A549 (cell line): ENCODE results near the gene CLASP1. TPM values are rescaled to one million over a fixed set of nuclear protein-coding genes. Genes with fewer than 3 reads are reported as not detected.
"Not testable (repeated sequence)": the region's sequence is repeated elsewhere in the genome, so short reads cannot be mapped to it uniquely, and the experiment has no call there.

Experiments
- ATAC-seq, 2 experiments: fragments of 200-7000 bp in 1 of 2; fragments of >200 bp in 1 of 2; cut with Nextera tagmentation in 1 of 2; cut with Tn5 transposase in 1 of 2; 3 replicates each; pipeline versions ENCODE4 v1.8.0 to v1.9.1; 2018 to 2020; ENCODE audit warnings: mild to moderate bottlenecking in 1 of 2, moderate library complexity in 1 of 2
- CTCF ChIA-PET: fragments of 300-600 bp; sonication (Branson Sonifier 250); formaldehyde crosslinking; extraction: SDS; loops from one replicate; lab custom pipeline; 2021; ENCODE audit warnings: antibody characterized with exemption, inconsistent platforms; lab: Yijun Ruan, JAX
- POLR2A ChIA-PET: fragments of 350-600 bp; formaldehyde crosslinking; extraction: SDS; loops from one replicate; lab custom pipeline; 2021; ENCODE audit warnings: antibody characterized with exemption, inconsistent platforms; lab: Yijun Ruan, JAX
- DNase-seq, 2 experiments: peaks; one replicate each; pipeline versions ENCODE4 v3.0.0 to v3.0.0-alpha.2; 2011 to 2016; ENCODE audit warnings: low read depth in 1 of 2, low spot score in 1 of 2
- FAIRE-seq: peaks from 2 replicates; lab custom pipeline; 2011; peaks lifted over from hg19 to GRCh38; lab: Jason Lieb, UNC
- H3K27ac ChIP-seq, 2 experiments: fragments of >200 bp; sonication (Bioruptor Twin); formaldehyde crosslinking; 3 replicates each; pipeline ENCODE4 v1.5.1; 2016 to 2017
- H3K4me1 ChIP-seq: fragments of >200 bp; sonication (Bioruptor Twin); formaldehyde crosslinking; 3 replicates; pipeline ENCODE4 v1.6.1; 2016
- H3K4me2 ChIP-seq: fragments of >200 bp; sonication (Bioruptor Twin); formaldehyde crosslinking; 3 replicates; pipeline ENCODE4 v1.6.1; 2016
- H3K4me3 ChIP-seq: fragments of >200 bp; sonication (Bioruptor Twin); formaldehyde crosslinking; 3 replicates; pipeline ENCODE4 v1.5.1; 2016
- H3K9me3 ChIP-seq: fragments of >200 bp; sonication (Bioruptor Twin); formaldehyde crosslinking; 3 replicates; pipeline ENCODE4 v1.6.1; 2016
- BHLHE40 ChIP-seq: IDR thresholded peaks from 2 replicates; pipeline ENCODE4 v1.6.1; 2012; ENCODE audit warnings: low read depth, low read length, inconsistent platforms
- CEBPB ChIP-seq, 2 experiments: fragments of >200 bp in 1 of 2; sonication (Bioruptor Twin) in 1 of 2; formaldehyde crosslinking in 1 of 2; IDR thresholded peaks; 2 replicates each; pipeline ENCODE4 v1.6.1; 2012 to 2016
- CHD2 ChIP-seq: fragments of 150-350 bp; IDR thresholded peaks from 2 replicates; pipeline ENCODE4 v1.6.1; 2014; ENCODE audit warnings: low read length; ENCODE audit not compliant: partially characterized antibody
- E2F6 ChIP-seq: IDR thresholded peaks from 2 replicates; pipeline ENCODE4 v1.6.1; 2012; ENCODE audit warnings: low read depth, borderline replicate concordance
- EHF ChIP-seq: fragments of 250-450 bp; sonication (Bioruptor Pico); IDR thresholded peaks from 2 replicates; pipeline ENCODE4 v1.5.0; 2020; ENCODE audit warnings: mild to moderate bottlenecking
- EHMT2 ChIP-seq: fragments of 200-600 bp; sonication (generic); IDR thresholded peaks from 2 replicates; pipeline ENCODE4 v1.6.1; 2016; ENCODE audit warnings: antibody characterized with exemption, low read depth, mild to moderate bottlenecking, moderate library complexity
- FOXS1 ChIP-seq: fragments of 250-450 bp; sonication (Bioruptor Pico); IDR thresholded peaks from 2 replicates; pipeline ENCODE4 v1.5.0; 2020; ENCODE audit warnings: mild to moderate bottlenecking, moderate library complexity
- HDAC2 ChIP-seq: fragments of 200-600 bp; sonication (generic); IDR thresholded peaks from 2 replicates; pipeline ENCODE4 v1.6.1; 2016
- HOXB13 ChIP-seq: fragments of 250-450 bp; sonication (Bioruptor Pico); IDR thresholded peaks from 2 replicates; pipeline ENCODE4 v1.5.0; 2020; ENCODE audit warnings: low read depth, mild to moderate bottlenecking, moderate library complexity
- HOXB5 ChIP-seq: fragments of 250-450 bp; sonication (Bioruptor Pico); IDR thresholded peaks from 2 replicates; pipeline ENCODE4 v1.5.0; 2020; ENCODE audit warnings: mild to moderate bottlenecking, moderate library complexity
- JUN ChIP-seq, 2 experiments: fragments of >200 bp; sonication (Bioruptor Twin); formaldehyde crosslinking; IDR thresholded peaks; 2 replicates in 1 of 2; 3 replicates in 1 of 2; pipeline ENCODE4 v1.6.1; 2016 to 2017
- KDM5A ChIP-seq: fragments of 200-600 bp; sonication (generic); IDR thresholded peaks from 2 replicates; pipeline ENCODE4 v1.6.1; 2016; ENCODE audit warnings: antibody characterized with exemption, mild to moderate bottlenecking
- MAZ ChIP-seq: fragments of 150-350 bp; IDR thresholded peaks from 2 replicates; pipeline ENCODE4 v1.6.1; 2014; ENCODE audit warnings: antibody characterized with exemption, low read depth, low read length, borderline replicate concordance
- NPAS2 ChIP-seq: fragments of 250-450 bp; sonication (Bioruptor Pico); IDR thresholded peaks from 2 replicates; pipeline ENCODE4 v1.8.0; 2022; ENCODE audit warnings: mild to moderate bottlenecking, moderate library complexity, borderline replicate concordance
- NR3C1 ChIP-seq: fragments of >200 bp; sonication (Bioruptor Twin); formaldehyde crosslinking; IDR thresholded peaks from 3 replicates; pipeline ENCODE4 v1.6.1; 2017
- RCOR1 ChIP-seq: fragments of 150-350 bp; IDR thresholded peaks from 2 replicates; pipeline ENCODE4 v1.6.1; 2014; ENCODE audit warnings: antibody characterized with exemption, low read length, low read depth
- ZC3H11A ChIP-seq: fragments of 450-650 bp; IDR thresholded peaks from 2 replicates; pipeline ENCODE4 v1.6.1; 2014; ENCODE audit warnings: antibody characterized with exemption, mild to moderate bottlenecking
- ZNF302 ChIP-seq: fragments of 250-450 bp; sonication (Bioruptor Pico); IDR thresholded peaks from 2 replicates; pipeline ENCODE4 v1.9.0; 2021; ENCODE audit warnings: inconsistent platforms, mild to moderate bottlenecking, moderate library complexity
- WGBS: methylation state at CpG from one replicate; pipeline ENCODE4 v1.1.6; 2017; ENCODE audit errors: missing lambda C conversion rate; 5-methylcytosine and 5-hydroxymethylcytosine counted together
- polyA plus RNA-seq, 4 experiments: library from polyadenylated mRNA; depleted of rRNA in 3 of 4; stranded (reverse); fragments of >200 nt; fragmentation: RNase III in 1 of 4; extraction: RNeasy Plus Mini Kit Qiagen cat#74134 plus additional on column Dnase treatment in 1 of 4; gene quantifications; 2 replicates in 3 of 4; 3 replicates in 1 of 4; pipeline ENCODE4 v1.2.3, GENCODE V29; 2011 to 2017
- TF ChIP-seq, protein P1 (sequence below): fragments of >200 bp; sonication (Bioruptor Twin); formaldehyde crosslinking; IDR thresholded peaks from 3 replicates; pipeline ENCODE4 v1.6.1; 2016
- TF ChIP-seq, protein P2 (sequence below): IDR thresholded peaks from 2 replicates; pipeline ENCODE4 v1.6.1; 2012

The CLASP1 gene
- polyA plus RNA-seq, 2 of the 4 experiments (the other 2 are of a cell fraction): 11.7 to 15.8 TPM

GRCh38 chr2:121662656-121663055 lies 13.4 kb upstream of the CLASP1 start:
- ChIA-PET CTCF (interaction anchor here (1.5 kb wide), 1 partner anchor 37 kb away, joined by 3 read pairs; no protein-coding TSS in a partner anchor), POLR2A (no interaction called here)
- WGBS: 97% methylated on average over 2 of the region's 2 CpGs
- FAIRE-seq (no peak), ATAC-seq (no peak), DNase-seq (no peak)
- Histone ChIP-seq H3K27ac (no peak overlapping the region), H3K4me1 (peaks cover 4% of the 10 kb centered on the region; the same call in 1 of the 3 replicates), H3K4me3 (no peak overlapping the region), H3K4me2 (no peak overlapping the region), H3K9me3 (no peaks in the 10 kb centered on the region)
- TF ChIP-seq JUN (IDR thresholded peaks at IDR 0.05) (no peak), HDAC2 (no peak), BHLHE40 (no peak), EHF (CRISPR knock-in tag) (no peak), E2F6 (no peak), NPAS2 (CRISPR knock-in tag) (no peak), HOXB13 (CRISPR knock-in tag) (no peak)
- TF ChIP-seq, protein P1, sequence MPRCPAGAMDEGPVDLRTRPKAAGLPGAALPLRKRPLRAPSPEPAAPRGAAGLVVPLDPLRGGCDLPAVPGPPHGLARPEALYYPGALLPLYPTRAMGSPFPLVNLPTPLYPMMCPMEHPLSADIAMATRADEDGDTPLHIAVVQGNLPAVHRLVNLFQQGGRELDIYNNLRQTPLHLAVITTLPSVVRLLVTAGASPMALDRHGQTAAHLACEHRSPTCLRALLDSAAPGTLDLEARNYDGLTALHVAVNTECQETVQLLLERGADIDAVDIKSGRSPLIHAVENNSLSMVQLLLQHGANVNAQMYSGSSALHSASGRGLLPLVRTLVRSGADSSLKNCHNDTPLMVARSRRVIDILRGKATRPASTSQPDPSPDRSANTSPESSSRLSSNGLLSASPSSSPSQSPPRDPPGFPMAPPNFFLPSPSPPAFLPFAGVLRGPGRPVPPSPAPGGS: no peak

- DNase-seq: no peak
- no peak overlapping the region for H3K4me2 ChIP-seq
- no peaks in the 10 kb centered on the region for H3K9me3 ChIP-seq
- no peak for TF ChIP-seq E2F6
- TF ChIP-seq FOXS1 (CRISPR knock-in tag): no peak
- TF ChIP-seq BHLHE40: no peak
- TF ChIP-seq ZC3H11A: no peak
- no peak for TF ChIP-seq KDM5A
- no peak for TF ChIP-seq MAZ
- no peak for TF ChIP-seq CEBPB (IDR thresholded peaks at IDR 0.05)
- TF ChIP-seq HOXB5 (CRISPR knock-in tag): no peak
- no peak for TF ChIP-seq JUN (IDR thresholded peaks at IDR 0.05)
- TF ChIP-seq EHMT2: no peak
- TF ChIP-seq, protein P2, sequence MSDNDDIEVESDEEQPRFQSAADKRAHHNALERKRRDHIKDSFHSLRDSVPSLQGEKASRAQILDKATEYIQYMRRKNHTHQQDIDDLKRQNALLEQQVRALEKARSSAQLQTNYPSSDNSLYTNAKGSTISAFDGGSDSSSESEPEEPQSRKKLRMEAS: no peak
- TF ChIP-seq CHD2: no peak
- TF ChIP-seq, all 56 proteins: peak for 0
- no peak overlapping the region for H3K4me3 ChIP-seq
- POLR2A ChIA-PET: no interaction called here
- peaks cover 4% of the 10 kb centered on the region; the same call in 1 of the 3 replicates for H3K4me1 ChIP-seq
- no peak for ATAC-seq
- CTCF ChIA-PET: interaction anchor here (0.6 kb wide), 1 partner anchor 37 kb away, joined by 3 read pairs; no protein-coding TSS in a partner anchor
- no peak for FAIRE-seq
- 94% methylated on average over 6 of the region's 6 CpGs for WGBS
- no peak overlapping the region for H3K27ac ChIP-seq
These were observed 10.7 kb upstream of the CLASP1 start for GRCh38 chr2:121659933-121660332.

- DNase-seq, H3K4me1 ChIP-seq, H3K9me3 ChIP-seq, ATAC-seq, H3K4me2 ChIP-seq, H3K4me3 ChIP-seq, FAIRE-seq, POLR2A ChIA-PET, H3K27ac ChIP-seq: not testable (repeated sequence)
- CTCF ChIA-PET: interaction anchor here (1.6 kb wide), 1 partner anchor 62 kb away, joined by 4 read pairs; no protein-coding TSS in a partner anchor
- 83% methylated on average over 1 of the region's 1 CpG for WGBS
These were observed 9.1 kb upstream of the CLASP1 start for GRCh38 chr2:121658393-121658792.

- TF ChIP-seq NR3C1 (no peak), RCOR1 (no peak), ZNF302 (CRISPR knock-in tag) (no peak)
- no peak for ATAC-seq
- CTCF ChIA-PET: no interaction called here
- POLR2A ChIA-PET: no interaction called here
- WGBS: 86% methylated on average over 1 of the region's 1 CpG
- H3K4me2 ChIP-seq: no peak overlapping the region
- DNase-seq: no peak
- H3K27ac ChIP-seq: no peak overlapping the region
- no peaks in the 10 kb centered on the region for H3K9me3 ChIP-seq
- H3K4me3 ChIP-seq: no peak overlapping the region
- peaks cover 12% of the 10 kb centered on the region for H3K4me1 ChIP-seq
- FAIRE-seq: no peak
These were observed 3.8 kb upstream of the CLASP1 start for GRCh38 chr2:121653035-121653434.
